GM23248 (cell line): Measurements from ENCODE around the gene PLCXD1.

Source experiments
- EZH2 ChIP-seq: fragments of 200-600 bp; sonication (generic); IDR thresholded peaks from 2 replicates; pipeline ENCODE4 v1.6.1; 2018; ENCODE audit warnings: antibody characterized with exemption, mild to moderate bottlenecking; ENCODE audit not compliant: insufficient read depth, poor library complexity, severe bottlenecking
- EZH2phosphoT487 ChIP-seq: fragments of 200-600 bp; sonication (generic); IDR thresholded peaks from 2 replicates; pipeline ENCODE4 v1.6.1; 2018; ENCODE audit warnings: antibody characterized with exemption, moderate library complexity, mild to moderate bottlenecking, low read depth; ENCODE audit not compliant: insufficient read depth

GRCh38 chrX:351736-352135 is 70.6 kb downstream of the PLCXD1 start:
- TF ChIP-seq EZH2phosphoT487 (no peak), EZH2 (no peak)
